SK-N-DZ (cell line): ENCODE results near the gene TMEM270.

Source experiments
- DNase-seq: peaks from one replicate; pipeline ENCODE4 v3.0.0-alpha.2; 2015; ENCODE audit warnings: low spot score

The TMEM270 gene

DNA sequence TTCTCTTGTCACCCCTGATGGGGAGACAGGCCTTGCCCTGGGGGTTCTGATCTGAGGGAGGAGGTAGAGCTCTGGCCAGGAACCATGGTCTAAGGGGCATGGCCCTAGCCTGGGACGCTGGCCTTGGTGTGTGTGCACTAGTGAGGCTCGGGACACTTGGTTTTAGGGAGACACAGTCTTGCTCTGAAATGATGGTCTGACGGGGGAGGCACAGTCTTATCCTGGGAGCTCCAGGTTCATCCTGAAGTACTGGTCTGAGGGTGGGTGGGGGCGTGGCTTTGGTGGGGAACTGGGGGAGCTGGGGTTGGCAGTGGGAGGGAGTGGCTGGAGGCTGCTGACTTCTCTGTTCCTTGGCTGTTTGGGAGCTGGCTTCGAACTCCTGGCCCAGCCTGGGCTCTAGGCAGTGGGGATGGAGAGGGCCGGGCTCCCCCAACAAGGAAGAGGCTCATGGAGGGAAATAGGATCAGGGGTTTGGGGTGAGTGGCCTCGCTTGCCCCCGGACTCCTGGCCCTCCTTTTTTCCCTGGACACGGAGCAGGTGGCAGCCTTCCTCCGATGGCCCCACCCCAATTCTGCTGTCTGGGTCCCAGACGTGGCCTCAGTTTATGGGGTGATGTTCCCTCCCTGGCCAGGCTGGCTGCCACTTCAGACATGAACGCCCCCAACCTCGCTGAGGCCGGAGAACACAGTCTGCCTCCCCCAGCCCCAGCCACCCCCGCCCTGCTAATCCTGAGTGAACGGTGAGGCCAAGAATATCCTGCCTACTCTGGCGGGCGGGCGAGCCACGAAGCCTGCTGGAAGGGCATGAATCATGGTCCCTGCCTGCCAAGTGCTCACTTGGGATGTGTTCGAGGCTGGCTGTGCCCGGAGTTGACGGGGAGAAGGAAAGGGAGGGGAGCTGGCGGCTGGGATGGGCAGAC lies 43.5 kb downstream of the TMEM270 start:
- no peak for DNase-seq

DNA sequence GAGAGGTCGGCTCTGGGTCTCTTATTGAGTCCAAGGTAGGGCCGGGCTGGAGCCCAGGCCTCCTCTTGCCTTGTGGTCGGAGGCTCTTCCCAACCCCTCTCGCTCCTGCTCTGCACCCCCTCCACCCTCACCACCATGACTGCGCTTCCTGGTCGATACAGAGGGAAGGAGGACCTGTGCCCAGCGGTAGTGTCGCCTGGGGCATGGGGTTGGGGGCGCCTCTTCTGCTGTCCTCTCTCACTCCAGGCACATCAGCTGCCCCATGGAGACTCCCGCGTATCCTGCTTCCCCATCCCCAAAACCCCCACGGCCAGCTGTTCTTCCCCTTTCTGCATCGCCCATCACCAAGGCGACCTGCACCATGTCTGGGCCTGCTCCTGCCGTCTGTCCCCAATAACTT lies 44.4 kb downstream of the TMEM270 start:
- DNase-seq: no peak

DNA sequence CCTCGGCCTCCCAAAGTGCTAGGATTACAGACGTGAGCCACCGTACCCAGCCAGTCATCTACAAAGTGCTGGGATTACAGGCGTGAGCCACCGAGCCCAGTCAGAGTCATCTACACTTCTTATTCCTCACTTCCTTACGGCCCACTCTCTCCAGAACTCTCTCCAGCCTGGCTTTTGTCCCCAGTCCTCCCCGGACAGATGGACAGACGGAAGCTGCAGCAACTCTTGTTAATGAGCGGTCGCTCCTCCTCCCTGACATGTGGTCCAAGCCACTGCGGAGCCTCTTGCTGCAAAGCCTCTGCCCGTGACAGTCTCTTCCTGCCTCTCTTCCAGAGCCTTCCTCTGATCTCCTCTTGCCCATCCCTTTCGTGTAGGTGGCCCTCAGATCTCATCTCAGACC lies 45.9 kb downstream of the TMEM270 start:
- no peak for DNase-seq

DNA sequence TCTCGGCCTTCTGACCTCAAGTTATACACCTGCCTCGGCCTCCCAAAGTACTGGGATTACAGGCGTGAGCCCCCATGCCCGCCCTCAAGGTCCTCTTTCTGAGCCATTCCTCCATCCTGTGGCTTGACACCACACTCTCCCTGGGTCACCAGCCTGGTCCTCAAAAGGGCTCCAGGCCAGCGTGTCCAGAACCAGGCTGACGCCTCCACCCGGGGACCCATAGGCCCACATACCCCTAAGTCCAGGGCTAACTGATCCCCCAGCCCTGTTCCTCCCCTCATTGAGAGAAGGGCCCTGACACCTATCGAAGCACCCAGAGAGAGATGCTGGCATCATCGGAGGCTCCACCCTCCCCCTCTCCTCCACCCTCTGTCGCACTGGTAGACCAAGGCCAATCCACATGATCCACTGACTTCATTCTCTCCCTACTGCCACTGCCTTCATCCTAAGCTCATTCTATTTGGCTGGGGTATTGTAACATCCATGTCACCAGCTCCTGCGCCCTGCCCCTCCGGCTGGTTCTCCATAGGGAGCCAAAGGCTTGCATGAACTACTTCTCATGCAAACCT lies 46.7 kb downstream of the TMEM270 start:
- no peak for DNase-seq

DNA sequence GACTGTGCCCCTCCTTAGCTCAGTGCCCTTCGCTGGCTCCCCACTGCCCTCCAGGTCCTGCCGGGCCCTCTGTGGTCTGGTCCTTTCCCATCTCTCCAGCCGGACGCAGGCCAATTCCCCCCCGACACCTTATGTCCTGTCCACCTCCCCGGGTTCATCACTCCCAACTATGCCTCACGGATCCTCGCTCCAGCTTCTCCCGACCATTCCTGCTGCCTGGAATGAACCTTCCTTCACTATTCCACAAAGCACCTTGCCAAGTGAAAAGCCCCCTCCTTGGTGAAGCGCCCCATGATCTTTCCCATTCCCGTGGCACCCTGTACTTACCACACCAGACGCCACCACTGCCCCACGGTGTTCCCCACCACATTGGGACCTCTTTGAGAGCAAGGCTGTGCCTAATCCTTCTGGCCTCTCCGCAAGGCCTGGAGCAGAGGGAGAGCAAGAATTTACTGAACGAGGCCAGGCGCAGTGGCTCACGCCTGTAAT lies 47.2 kb downstream of the TMEM270 start:
- DNase-seq: no peak

DNA sequence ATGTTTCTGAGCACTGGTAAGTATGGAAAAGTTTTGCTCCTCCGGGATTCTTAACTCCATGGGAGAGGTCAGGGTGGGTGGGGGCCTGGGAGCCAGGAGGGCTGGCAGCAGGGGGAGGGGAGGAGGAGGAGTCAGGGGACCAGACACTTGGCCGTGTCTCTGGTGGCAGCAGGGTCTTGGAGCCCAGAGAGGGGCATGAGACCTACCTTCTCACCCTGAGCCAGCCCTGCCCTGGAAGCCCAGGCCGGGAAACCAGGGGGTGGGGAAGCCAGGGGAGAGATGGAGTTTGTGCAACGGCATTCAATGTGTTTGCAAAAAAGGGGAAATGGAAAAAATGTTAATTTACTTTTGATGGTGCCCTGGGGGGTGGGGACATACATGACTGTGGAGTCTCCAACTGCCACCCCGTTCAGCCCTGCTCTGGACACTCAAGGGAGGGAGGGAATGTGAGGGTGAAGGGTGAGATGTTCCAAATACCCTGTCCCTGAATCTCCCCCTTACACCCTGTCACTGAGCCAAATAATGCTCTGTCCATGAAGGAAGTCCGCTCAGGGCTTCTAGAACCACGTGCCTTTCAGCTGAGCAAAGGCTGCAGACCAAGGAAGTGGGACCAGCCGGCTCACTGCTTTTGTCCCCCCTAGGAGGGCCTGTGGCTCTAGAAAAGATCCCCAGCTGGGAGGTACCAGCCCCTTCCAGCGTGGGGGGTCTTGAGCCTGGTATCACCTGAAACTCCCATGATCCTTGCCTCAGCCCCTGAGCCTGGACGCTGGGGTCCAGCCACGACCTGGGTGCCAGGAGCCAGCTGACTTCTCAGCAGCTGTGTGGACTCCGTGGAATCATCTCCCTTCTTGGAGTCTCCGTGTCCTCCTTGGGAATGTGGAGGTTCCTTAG lies 48.3 kb downstream of the TMEM270 start:
- DNase-seq: no peak

DNA sequence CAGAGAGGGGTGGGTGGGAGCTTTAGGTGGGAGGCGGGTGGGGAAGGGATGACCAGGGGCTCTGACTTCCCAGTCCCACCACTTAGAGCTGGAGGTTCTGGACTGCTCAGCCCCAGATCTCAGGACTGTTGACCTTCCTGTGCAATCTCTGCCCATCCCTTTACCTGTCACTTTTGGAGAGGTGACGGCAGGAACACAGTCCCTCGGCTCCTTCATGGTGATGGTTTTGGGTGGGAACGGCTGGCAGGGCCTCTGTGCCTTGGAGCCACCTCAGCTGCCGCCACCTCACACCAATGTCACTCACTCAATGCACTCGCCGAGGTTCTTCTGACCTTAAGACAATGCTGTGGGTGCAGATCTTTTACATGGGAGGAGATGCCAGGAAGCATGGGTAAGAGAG lies 49.0 kb downstream of the TMEM270 start:
- DNase-seq: no peak

DNA sequence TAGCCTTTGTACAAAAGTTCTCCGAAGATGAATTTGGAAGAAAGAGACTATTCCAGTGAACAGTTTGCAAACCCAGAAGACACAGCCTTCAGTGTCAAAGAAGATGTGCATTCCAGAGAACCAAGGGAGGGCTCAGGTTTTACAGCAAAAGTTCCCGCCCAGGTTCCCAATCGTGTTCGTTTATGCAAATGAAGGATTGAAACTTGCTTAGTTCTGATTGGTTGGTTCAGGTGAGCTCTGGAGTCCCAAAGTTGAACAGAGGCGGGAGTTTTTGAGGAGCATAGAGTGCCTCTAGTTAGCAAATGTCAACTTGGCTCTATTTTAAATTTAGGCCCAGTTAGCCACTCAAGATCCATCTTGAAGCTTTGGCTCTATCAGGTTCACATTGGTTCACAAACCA lies 51.3 kb downstream of the TMEM270 start:
- DNase-seq: no peak
